ENCODE measurements around the gene FAM124A.

The FAM124A gene

GRCh38 chr13:51221108-51221507 lies 1.1 kb upstream of the FAM124A start:
- no peak for DNase-seq

GRCh38 chr13:51221674-51222036 lies 543 bp upstream of the FAM124A start:
- DNase-seq, result no peak

- peak; percentile 3 for DNase-seq
These were observed 725 bp downstream of the FAM124A start for GRCh38 chr13:51222686-51223559.

- DNase-seq, result no peak
These were observed 1.5 kb downstream of the FAM124A start for GRCh38 chr13:51223560-51224270.

- no peak for DNase-seq
These were observed 2.8 kb downstream of the FAM124A start for GRCh38 chr13:51225029-51225428.

- DNase-seq, result no peak
These were observed 5.2 kb downstream of the FAM124A start for GRCh38 chr13:51227404-51227803.

- no peak for DNase-seq
These were observed 7.0 kb downstream of the FAM124A start for GRCh38 chr13:51229101-51229719.

GRCh38 chr13:51229731-51230130 lies 7.5 kb downstream of the FAM124A start:
- DNase-seq, result no peak

GRCh38 chr13:51230477-51231105 lies 8.4 kb downstream of the FAM124A start:
- DNase-seq, result no peak

- no peak for DNase-seq
These were observed 9.3 kb downstream of the FAM124A start for GRCh38 chr13:51231456-51231855.

GRCh38 chr13:51232328-51232727 lies 10.1 kb downstream of the FAM124A start:
- DNase-seq, result no peak

- DNase-seq, result no peak
These were observed 11.1 kb downstream of the FAM124A start for GRCh38 chr13:51233117-51233826.

- no peak for DNase-seq
These were observed 12.5 kb downstream of the FAM124A start for GRCh38 chr13:51234676-51235075.

GRCh38 chr13:51235186-51235585 lies 13.0 kb downstream of the FAM124A start:
- DNase-seq, result no peak

GRCh38 chr13:51235756-51236490 lies 13.7 kb downstream of the FAM124A start:
- DNase-seq, result no peak

- DNase-seq, result no peak
These were observed 14.2 kb downstream of the FAM124A start for GRCh38 chr13:51236491-51236792.

GRCh38 chr13:51237386-51237785 lies 15.2 kb downstream of the FAM124A start:
- no peak for DNase-seq

- DNase-seq, result no peak
These were observed 15.7 kb downstream of the FAM124A start for GRCh38 chr13:51237887-51238286.

GRCh38 chr13:51240178-51240577 lies 18.0 kb downstream of the FAM124A start:
- DNase-seq, result no peak

GRCh38 chr13:51240958-51241357 lies 18.8 kb downstream of the FAM124A start:
- no peak for DNase-seq

GRCh38 chr13:51241720-51242119 lies 19.5 kb downstream of the FAM124A start:
- no peak for DNase-seq

- DNase-seq, result no peak
These were observed 21.0 kb downstream of the FAM124A start for GRCh38 chr13:51243227-51243626.
